ENCODE measurements around the gene SLC35F5.
"Not testable (repeated sequence)": the region's sequence is repeated elsewhere in the genome, so short reads cannot be mapped to it uniquely, and the experiment has no call there.

The SLC35F5 gene

GRCh38 chr2:113755835-113756354 lies 547 bp downstream of the SLC35F5 start:
- in situ Hi-C loops (cut with HindIII; ENCODE audit: low sequenced_read_pairs), result no loop called here

- in situ Hi-C loops (cut with HindIII; ENCODE audit: low sequenced_read_pairs), result no loop called here
Measured at GRCh38 chr2:113755035-113755834, 1.2 kb downstream of the SLC35F5 start.

GRCh38 chr2:113754160-113754559 lies 2.3 kb downstream of the SLC35F5 start:
- in situ Hi-C loops (cut with HindIII; ENCODE audit: low sequenced_read_pairs), result no loop called here

- in situ Hi-C loops (cut with HindIII; ENCODE audit: low sequenced_read_pairs), result no loop called here
Measured at GRCh38 chr2:113750385-113750784, 6.1 kb downstream of the SLC35F5 start.

DNA sequence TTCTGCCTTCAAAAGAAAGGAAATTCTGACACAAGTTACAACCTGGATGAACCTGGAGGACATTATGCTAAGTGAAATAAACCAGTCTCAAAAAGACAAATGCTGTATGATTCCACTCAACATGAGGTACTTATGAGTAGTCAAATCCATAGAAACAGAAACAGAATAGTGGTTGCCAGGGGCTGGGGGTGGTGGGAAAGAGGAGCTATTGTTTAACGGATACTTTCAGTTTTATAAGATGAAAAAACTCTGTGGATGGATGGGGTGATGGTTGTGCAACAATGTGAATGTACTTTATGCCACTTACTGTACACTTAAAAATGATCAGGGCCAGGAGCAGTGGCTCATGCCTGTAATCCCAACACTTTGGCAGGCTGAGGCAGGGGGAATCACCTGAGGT lies 15.4 kb downstream of the SLC35F5 start:
- in situ Hi-C loops (cut with HindIII; ENCODE audit: low sequenced_read_pairs), result no loop called here

DNA sequence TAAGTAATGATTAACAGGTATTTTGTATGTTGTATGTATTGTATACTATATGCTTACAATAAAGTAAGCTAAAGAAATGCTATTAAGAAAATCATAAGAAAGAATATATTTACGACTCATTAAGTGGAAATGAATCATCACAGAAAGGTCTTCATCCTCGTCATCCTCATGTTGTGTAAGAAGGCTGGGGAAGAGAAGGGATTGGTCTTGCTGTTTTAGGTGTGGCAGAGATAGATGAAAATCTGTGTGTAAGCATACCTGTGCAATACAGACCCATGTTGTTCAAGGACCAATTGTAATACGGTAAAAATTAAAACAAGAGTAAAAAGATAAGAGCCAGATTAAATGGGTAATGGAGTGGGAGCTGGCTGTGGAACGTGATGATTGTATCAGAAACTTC lies 16.6 kb downstream of the SLC35F5 start:
- in situ Hi-C loops (cut with HindIII; ENCODE audit: low sequenced_read_pairs), result no loop called here

DNA sequence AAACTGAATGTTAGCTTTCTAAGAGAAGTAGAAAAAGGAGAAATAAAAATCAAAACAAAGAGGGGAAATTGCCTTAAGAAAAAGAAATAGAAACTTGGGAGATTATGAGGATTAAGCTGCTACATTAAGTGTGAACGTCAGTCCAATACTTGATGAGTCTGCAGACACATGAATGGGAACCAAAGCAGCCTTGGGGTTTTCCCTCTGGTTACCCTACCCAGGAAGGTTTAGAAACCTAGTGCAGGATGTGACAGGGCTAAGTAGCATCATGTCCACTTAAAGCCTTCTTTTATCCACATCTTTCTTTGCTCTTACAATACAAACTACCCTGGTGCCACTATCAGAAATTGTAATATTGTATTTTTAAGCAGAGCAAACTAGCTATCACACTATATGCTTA lies 22.3 kb downstream of the SLC35F5 start:
- in situ Hi-C loops (cut with HindIII; ENCODE audit: low sequenced_read_pairs), result no loop called here

DNA sequence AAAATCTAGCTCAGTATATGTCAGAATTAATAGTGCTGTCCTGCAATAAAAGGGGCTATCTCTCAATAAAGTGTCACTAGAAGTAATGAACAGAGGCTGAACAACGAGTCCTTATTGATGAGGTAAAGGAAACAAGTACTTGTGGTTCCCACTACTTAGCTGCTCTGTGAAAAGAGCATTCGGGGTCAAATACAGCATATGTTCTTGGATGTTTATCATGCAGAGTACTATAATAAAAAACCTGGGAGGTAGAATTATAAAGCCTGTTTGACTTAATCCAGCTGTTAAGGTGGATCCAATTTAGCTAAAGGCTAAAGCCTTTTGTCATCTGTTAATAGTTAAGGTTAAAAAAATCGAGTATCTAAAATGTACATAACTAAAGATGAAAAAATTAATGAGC lies 32.4 kb downstream of the SLC35F5 start:
- in situ Hi-C loops (cut with HindIII; ENCODE audit: low sequenced_read_pairs), result no loop called here

GRCh38 chr2:113723411-113723810 lies 33.0 kb downstream of the SLC35F5 start:
- in situ Hi-C loops (cut with HindIII; ENCODE audit: low sequenced_read_pairs), result no loop called here

DNA sequence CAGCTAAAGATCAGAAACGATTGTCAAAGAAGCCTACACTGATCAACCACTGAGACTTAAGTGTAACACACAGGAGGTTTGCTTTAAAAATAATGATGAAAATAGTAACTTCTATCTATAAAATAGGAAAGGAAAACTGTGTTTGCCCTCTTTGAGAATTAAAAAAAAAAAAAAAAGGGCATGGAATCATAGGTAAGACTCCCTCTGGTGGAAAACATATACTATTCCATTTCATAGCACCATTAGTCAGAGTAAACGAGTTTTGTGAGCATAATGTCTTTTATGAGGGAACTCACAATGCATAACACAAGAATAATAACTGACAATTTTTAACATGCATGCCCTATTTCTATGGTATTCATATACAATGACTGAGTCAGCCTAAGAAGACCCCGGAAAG lies 36.3 kb downstream of the SLC35F5 start:
- in situ Hi-C loops (cut with HindIII; ENCODE audit: low sequenced_read_pairs), result no loop called here

- in situ Hi-C loops (cut with HindIII; ENCODE audit: low sequenced_read_pairs), result no loop called here
Measured at GRCh38 chr2:113716291-113716690, 40.2 kb downstream of the SLC35F5 start.

DNA sequence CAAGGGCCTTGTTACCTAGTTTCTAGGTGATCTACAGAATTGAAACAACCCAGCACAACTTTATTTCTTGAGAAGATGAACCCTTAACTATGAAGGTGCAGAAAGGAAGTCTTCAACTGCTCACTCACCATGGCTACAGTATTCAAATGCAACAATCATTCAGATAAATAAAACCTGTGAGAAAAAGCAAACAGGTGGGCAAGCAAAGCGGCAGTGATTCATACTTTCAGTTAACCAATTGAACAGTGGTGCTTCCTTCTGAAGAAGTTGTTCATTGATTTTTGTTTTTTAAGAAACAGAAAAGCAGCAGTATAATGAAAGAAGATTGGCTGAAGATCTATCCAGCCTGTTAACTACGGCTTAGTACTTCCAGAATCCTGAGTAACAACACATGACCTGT lies 43.5 kb downstream of the SLC35F5 start:
- in situ Hi-C loops (cut with HindIII; ENCODE audit: low sequenced_read_pairs), result no loop called here

DNA sequence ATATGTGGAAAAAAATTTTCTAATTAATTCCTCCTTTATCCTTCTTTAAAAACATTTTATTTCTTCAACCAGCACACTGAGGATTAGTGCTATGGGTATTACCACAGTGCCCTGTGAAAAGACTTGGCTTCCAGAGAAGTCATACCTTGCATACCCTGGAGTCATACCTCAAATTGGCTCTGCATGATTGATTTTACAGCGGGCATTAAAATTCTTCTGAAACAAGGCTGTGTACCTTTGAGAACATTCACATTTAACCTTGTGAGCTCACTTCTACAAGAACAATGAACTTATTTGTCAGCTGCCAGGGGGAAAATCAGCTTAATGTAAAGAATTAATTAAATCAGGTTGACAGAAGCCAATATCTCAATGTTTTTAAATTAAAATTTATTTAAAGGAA lies 44.6 kb downstream of the SLC35F5 start:
- in situ Hi-C loops (cut with HindIII; ENCODE audit: low sequenced_read_pairs), result no loop called here

- in situ Hi-C loops (cut with HindIII; ENCODE audit: low sequenced_read_pairs), result no loop called here
Measured at GRCh38 chr2:113709022-113709421, 47.4 kb downstream of the SLC35F5 start.

DNA sequence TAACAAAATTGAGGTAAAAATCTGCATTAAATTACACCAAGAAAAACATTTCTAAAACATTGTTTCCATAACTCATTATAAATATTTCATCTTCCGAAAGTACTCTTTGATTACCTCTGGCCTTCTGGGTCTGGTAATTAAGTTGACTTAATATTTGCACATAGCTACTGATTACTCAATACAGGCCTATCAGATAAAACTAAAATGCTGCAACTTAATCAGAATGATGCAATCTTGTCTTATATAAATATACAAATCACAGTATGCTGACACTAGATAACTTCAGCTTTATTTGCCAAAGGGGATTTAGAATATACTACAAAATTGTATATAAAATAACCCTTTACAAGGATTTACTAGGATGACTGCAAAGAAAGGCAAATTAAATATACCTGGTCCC lies 49.3 kb downstream of the SLC35F5 start:
- in situ Hi-C loops (cut with HindIII; ENCODE audit: low sequenced_read_pairs), result no loop called here

DNA sequence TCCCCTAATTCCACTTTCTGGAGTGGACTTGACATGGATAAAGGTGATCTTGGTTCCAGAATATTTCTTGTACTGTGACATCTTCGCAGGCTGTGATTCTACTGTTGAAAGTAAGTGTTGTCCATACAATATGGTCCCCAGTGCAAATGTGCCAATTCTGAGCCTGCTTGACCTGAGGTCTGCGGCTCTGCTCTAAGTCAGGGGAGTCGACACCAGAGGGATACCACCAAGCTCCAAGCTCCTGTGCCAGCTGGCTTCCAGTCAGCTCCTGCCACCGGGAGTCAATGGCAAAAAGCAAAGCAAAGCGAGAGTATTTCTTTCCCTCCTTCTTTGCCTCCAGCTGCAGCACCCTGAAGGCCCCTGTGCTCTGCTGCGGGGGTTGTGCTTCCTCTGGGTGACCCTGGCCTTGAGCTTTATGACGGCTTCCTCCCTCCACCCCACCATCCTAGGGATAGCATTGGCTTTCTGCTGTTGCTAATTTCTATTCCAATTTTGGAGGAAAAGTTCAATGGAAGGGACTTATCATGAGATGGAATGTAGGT lies 50.4 kb downstream of the SLC35F5 start:
- in situ Hi-C loops (cut with HindIII; ENCODE audit: low sequenced_read_pairs), result no loop called here

GRCh38 chr2:113704300-113704993 lies 52.0 kb downstream of the SLC35F5 start:
- in situ Hi-C loops (cut with HindIII; ENCODE audit: low sequenced_read_pairs), result not testable (repeated sequence)

- in situ Hi-C loops (cut with HindIII; ENCODE audit: low sequenced_read_pairs), result no loop called here
Measured at GRCh38 chr2:113703386-113704299, 52.8 kb downstream of the SLC35F5 start.

- in situ Hi-C loops (cut with HindIII; ENCODE audit: low sequenced_read_pairs), result no loop called here
Measured at GRCh38 chr2:113700186-113700841, 56.1 kb downstream of the SLC35F5 start.

DNA sequence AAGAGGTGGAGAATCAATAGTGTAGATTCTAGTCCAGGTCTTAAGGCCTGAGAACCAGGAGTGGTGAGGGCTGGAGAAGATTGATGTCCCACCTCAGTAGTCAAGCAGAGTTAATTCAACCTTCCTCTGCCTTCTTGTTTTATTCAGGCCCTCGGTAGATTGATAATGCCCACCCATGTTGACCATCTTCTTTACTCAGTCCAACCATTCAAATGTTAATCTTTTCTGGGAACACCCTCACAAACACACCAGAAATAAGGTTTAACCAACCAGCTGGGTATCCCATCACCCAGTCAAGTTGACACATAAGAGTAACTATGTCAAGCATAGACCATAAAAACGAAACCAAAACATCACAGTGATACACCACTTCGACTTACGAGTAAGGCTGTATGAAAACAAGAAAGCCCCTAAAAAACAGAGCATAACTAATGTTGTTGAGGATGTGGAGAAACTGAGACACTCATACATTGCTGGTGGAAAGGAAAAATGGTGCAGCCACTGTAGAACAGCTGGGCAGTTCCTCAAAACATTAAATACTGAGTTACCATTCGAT lies 57.5 kb downstream of the SLC35F5 start:
- in situ Hi-C loops (cut with HindIII; ENCODE audit: low sequenced_read_pairs), result no loop called here
